ENCODE measurements around the gene FHOD3.

- TF ChIP-seq CTCF (IDR thresholded peaks at IDR 0.05) (no peak), POLR2AphosphoS5 (IDR thresholded peaks at IDR 0.05; ENCODE audit: low read depth, low read length) (no peak), REST (IDR thresholded peaks at IDR 0.05; ENCODE audit: insufficient read depth in 1 of 2, low read depth in 2 of 2, low read length in 1 of 2) (no peak), SIN3A (IDR thresholded peaks at IDR 0.05; ENCODE audit: borderline replicate concordance, insufficient read depth, low read depth, low read length) (no peak), TCF7L2 (IDR thresholded peaks at IDR 0.05; ENCODE audit: low read depth, low read length) (no peak)
Measured at GRCh38 chr18:36692921-36693332, 395.4 kb downstream of the FHOD3 start.

Data from Panc1 (cell line).